HEK293 (cell line): ENCODE measurements around the gene TRIM24.

Experiments
- CTCF ChIA-PET: fragments of 350-600 bp; formaldehyde crosslinking; extraction: SDS; loops from one replicate; lab custom pipeline; 2021; ENCODE audit warnings: antibody characterized with exemption; lab: Yijun Ruan, JAX
- POLR2A ChIA-PET: fragments of 300-600 bp; formaldehyde crosslinking; extraction: SDS; loops from one replicate; lab custom pipeline; 2020; ENCODE audit warnings: antibody characterized with exemption, inconsistent platforms; lab: Yijun Ruan, JAX
- H3K27ac ChIP-seq: fragments of 200-500 bp; sonication (Bioruptor generic); 2 replicates; pipeline ENCODE4 v1.5.1; 2014; ENCODE audit warnings: low read depth, low read length, control low read depth, inconsistent platforms; ENCODE audit errors: extremely low read depth
- H3K36me3 ChIP-seq, 2 experiments: fragments of 200-500 bp in 1 of 2; sonication (Bioruptor generic) in 1 of 2; 1 replicate in 1 of 2; 2 replicates in 1 of 2; pipeline ENCODE4 v1.5.1; 2014 to 2017; ENCODE audit warnings: inconsistent platforms in 2 of 2, low read length in 2 of 2; ENCODE audit not compliant: control insufficient read depth in 2 of 2, insufficient read depth in 1 of 2
- H3K4me1 ChIP-seq: fragments of 200-500 bp; sonication (Bioruptor generic); 2 replicates; pipeline ENCODE4 v1.5.1; 2014; ENCODE audit warnings: mild to moderate bottlenecking, low read length, inconsistent platforms; ENCODE audit not compliant: control insufficient read depth, insufficient read depth
- H3K4me3 ChIP-seq: 2 replicates; pipeline ENCODE4 v1.5.1; 2011; ENCODE audit warnings: low read depth, mild to moderate bottlenecking, control low read depth, low read length, moderate library complexity
- H3K9me3 ChIP-seq: fragments of 200-500 bp; sonication (Bioruptor generic); 2 replicates; pipeline ENCODE4 v1.5.1; 2014; ENCODE audit warnings: low read depth, low read length, inconsistent platforms; ENCODE audit not compliant: control insufficient read depth, insufficient read depth
- FEZF1 ChIP-seq: fragments of 450-650 bp; formaldehyde crosslinking; IDR thresholded peaks from 2 replicates; pipeline ENCODE4 v1.5.1; 2016; ENCODE audit warnings: missing biosample characterization, missing genetic modification characterization
- PRDM1 ChIP-seq: fragments of 450-650 bp; formaldehyde crosslinking; IDR thresholded peaks from 2 replicates; pipeline ENCODE4; 2016; ENCODE audit warnings: missing biosample characterization, missing genetic modification characterization
- PRDM4 ChIP-seq: fragments of 450-650 bp; formaldehyde crosslinking; IDR thresholded peaks from 2 replicates; pipeline ENCODE4 v1.5.1; 2017; ENCODE audit warnings: missing biosample characterization, missing genetic modification characterization
- ZBTB7A ChIP-seq: fragments of 450-650 bp; formaldehyde crosslinking; IDR thresholded peaks from 2 replicates; pipeline ENCODE4 v1.5.1; 2016; ENCODE audit warnings: low read depth, missing biosample characterization, missing genetic modification characterization
- ZBTB8A ChIP-seq: fragments of 450-650 bp; formaldehyde crosslinking; IDR thresholded peaks from 2 replicates; pipeline ENCODE4 v1.5.1; 2016; ENCODE audit warnings: missing biosample characterization, missing genetic modification characterization
- ZFHX2 ChIP-seq: fragments of 450-650 bp; formaldehyde crosslinking; conservative IDR thresholded peaks from 2 replicates; pipeline ENCODE4 v1.5.1; 2016; ENCODE audit warnings: missing biosample characterization, missing genetic modification characterization
- ZNF114 ChIP-seq: fragments of 450-650 bp; formaldehyde crosslinking; IDR thresholded peaks from 2 replicates; pipeline ENCODE4 v1.5.0; 2017; ENCODE audit warnings: missing biosample characterization, missing genetic modification characterization
- ZNF174 ChIP-seq: fragments of 450-650 bp; formaldehyde crosslinking; IDR thresholded peaks from 2 replicates; pipeline ENCODE4 v1.5.0; 2017; ENCODE audit warnings: missing biosample characterization, mild to moderate bottlenecking, missing genetic modification characterization
- ZNF175 ChIP-seq: fragments of 450-650 bp; formaldehyde crosslinking; IDR thresholded peaks from 2 replicates; pipeline ENCODE4 v1.5.1; 2016; ENCODE audit warnings: missing biosample characterization, missing genetic modification characterization
- ZNF184 ChIP-seq: fragments of 450-650 bp; IDR thresholded peaks from 2 replicates; pipeline ENCODE4 v1.5.1; 2018; ENCODE audit warnings: missing biosample characterization, mild to moderate bottlenecking, missing genetic modification characterization
- ZNF302 ChIP-seq: fragments of 450-650 bp; formaldehyde crosslinking; IDR thresholded peaks from 2 replicates; pipeline ENCODE4 v1.5.1; 2016; ENCODE audit warnings: missing biosample characterization, missing genetic modification characterization, low read depth
- ZNF335 ChIP-seq: fragments of 450-650 bp; formaldehyde crosslinking; conservative IDR thresholded peaks from 2 replicates; pipeline ENCODE4 v1.5.1; 2016; ENCODE audit warnings: missing biosample characterization, missing genetic modification characterization
- ZNF366 ChIP-seq: fragments of 450-650 bp; formaldehyde crosslinking; conservative IDR thresholded peaks from 2 replicates; pipeline ENCODE4 v1.5.1; 2016; ENCODE audit warnings: missing biosample characterization, missing genetic modification characterization
- ZNF558 ChIP-seq: fragments of 450-650 bp; formaldehyde crosslinking; IDR thresholded peaks from 2 replicates; pipeline ENCODE4 v1.5.1; 2016; ENCODE audit warnings: missing biosample characterization, missing genetic modification characterization
- ZNF596 ChIP-seq: fragments of 450-650 bp; IDR thresholded peaks from 2 replicates; pipeline ENCODE4 v1.5.0; 2018; ENCODE audit warnings: missing biosample characterization, mild to moderate bottlenecking, missing genetic modification characterization, moderate library complexity
- ZNF76 ChIP-seq: fragments of 450-650 bp; formaldehyde crosslinking; IDR thresholded peaks from 2 replicates; pipeline ENCODE4; 2016; ENCODE audit warnings: low read depth, missing biosample characterization, missing genetic modification characterization, borderline replicate concordance
- ZSCAN30 ChIP-seq: fragments of 450-650 bp; IDR thresholded peaks from 2 replicates; pipeline ENCODE4 v1.5.1; 2018; ENCODE audit warnings: missing biosample characterization, mild to moderate bottlenecking, missing genetic modification characterization, moderate library complexity
- TF ChIP-seq, protein P1 (sequence below): fragments of 450-650 bp; formaldehyde crosslinking; IDR thresholded peaks from 2 replicates; pipeline ENCODE4 v1.5.1; 2016; ENCODE audit warnings: missing biosample characterization, missing genetic modification characterization
- TF ChIP-seq, protein P2 (sequence below): fragments of 450-650 bp; formaldehyde crosslinking; IDR thresholded peaks from 2 replicates; pipeline ENCODE4 v1.5.1; 2017; ENCODE audit warnings: missing biosample characterization, missing genetic modification characterization

The TRIM24 gene

GRCh38 chr7:138538997-138539644 is 79.1 kb downstream of the TRIM24 start:
- TF ChIP-seq, protein P1, sequence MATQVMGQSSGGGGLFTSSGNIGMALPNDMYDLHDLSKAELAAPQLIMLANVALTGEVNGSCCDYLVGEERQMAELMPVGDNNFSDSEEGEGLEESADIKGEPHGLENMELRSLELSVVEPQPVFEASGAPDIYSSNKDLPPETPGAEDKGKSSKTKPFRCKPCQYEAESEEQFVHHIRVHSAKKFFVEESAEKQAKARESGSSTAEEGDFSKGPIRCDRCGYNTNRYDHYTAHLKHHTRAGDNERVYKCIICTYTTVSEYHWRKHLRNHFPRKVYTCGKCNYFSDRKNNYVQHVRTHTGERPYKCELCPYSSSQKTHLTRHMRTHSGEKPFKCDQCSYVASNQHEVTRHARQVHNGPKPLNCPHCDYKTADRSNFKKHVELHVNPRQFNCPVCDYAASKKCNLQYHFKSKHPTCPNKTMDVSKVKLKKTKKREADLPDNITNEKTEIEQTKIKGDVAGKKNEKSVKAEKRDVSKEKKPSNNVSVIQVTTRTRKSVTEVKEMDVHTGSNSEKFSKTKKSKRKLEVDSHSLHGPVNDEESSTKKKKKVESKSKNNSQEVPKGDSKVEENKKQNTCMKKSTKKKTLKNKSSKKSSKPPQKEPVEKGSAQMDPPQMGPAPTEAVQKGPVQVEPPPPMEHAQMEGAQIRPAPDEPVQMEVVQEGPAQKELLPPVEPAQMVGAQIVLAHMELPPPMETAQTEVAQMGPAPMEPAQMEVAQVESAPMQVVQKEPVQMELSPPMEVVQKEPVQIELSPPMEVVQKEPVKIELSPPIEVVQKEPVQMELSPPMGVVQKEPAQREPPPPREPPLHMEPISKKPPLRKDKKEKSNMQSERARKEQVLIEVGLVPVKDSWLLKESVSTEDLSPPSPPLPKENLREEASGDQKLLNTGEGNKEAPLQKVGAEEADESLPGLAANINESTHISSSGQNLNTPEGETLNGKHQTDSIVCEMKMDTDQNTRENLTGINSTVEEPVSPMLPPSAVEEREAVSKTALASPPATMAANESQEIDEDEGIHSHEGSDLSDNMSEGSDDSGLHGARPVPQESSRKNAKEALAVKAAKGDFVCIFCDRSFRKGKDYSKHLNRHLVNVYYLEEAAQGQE (tag by site-specific recombination): no peak
- TF ChIP-seq ZBTB7A (tag by site-specific recombination) (no peak), ZNF184 (no peak), ZNF302 (no peak), ZNF76 (tag by site-specific recombination) (no peak), ZNF174 (tag by site-specific recombination) (no peak), ZFHX2 (tag by site-specific recombination) (no peak), ZNF558 (tag by site-specific recombination) (no peak), ZNF114 (tag by site-specific recombination) (no peak), FEZF1 (no peak), ZBTB8A (no peak), ZNF335 (tag by site-specific recombination) (no peak), PRDM4 (tag by site-specific recombination) (no peak), ZNF596 (tag by site-specific recombination) (no peak), ZSCAN30 (tag by site-specific recombination) (no peak), ZNF175 (tag by site-specific recombination) (no peak)
- TF ChIP-seq, protein P2, sequence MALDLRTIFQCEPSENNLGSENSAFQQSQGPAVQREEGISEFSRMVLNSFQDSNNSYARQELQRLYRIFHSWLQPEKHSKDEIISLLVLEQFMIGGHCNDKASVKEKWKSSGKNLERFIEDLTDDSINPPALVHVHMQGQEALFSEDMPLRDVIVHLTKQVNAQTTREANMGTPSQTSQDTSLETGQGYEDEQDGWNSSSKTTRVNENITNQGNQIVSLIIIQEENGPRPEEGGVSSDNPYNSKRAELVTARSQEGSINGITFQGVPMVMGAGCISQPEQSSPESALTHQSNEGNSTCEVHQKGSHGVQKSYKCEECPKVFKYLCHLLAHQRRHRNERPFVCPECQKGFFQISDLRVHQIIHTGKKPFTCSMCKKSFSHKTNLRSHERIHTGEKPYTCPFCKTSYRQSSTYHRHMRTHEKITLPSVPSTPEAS (tag by site-specific recombination): no peak
- no peak overlapping the region for H3K4me3 ChIP-seq
- peaks cover 0 to 49% of the 10 kb centered on the region in 2 experiments; a peak in 1 of 3 replicates for H3K36me3 ChIP-seq
- POLR2A ChIA-PET: no interaction called here
- CTCF ChIA-PET: no interaction called here
- H3K27ac ChIP-seq: no peak overlapping the region
- H3K9me3 ChIP-seq: no peaks in the 10 kb centered on the region
- no peaks in the 10 kb centered on the region for H3K4me1 ChIP-seq

- CTCF ChIA-PET: no interaction called here
- peaks cover 0 to 77% of the 10 kb centered on the region in 2 experiments; a peak in 1 of 3 replicates for H3K36me3 ChIP-seq
Measured at GRCh38 chr7:138542183-138542582, 82.1 kb downstream of the TRIM24 start.

More at GRCh38 chr7:138542183-138542582, 82.1 kb downstream of the TRIM24 start:
- POLR2A ChIA-PET: interaction anchor here (0.6 kb wide), 1 partner anchor 76 kb away, joined by 9 read pairs; no protein-coding TSS in a partner anchor
- no peak overlapping the region for H3K4me3 ChIP-seq
- no peaks in the 10 kb centered on the region for H3K4me1 ChIP-seq
- H3K27ac ChIP-seq: no peak overlapping the region
- TF ChIP-seq, protein P1 (tag by site-specific recombination): no peak
- TF ChIP-seq PRDM1 (tag by site-specific recombination): peak; percentile 94
- no peak for TF ChIP-seq ZNF366
- TF ChIP-seq, all 188 proteins: peak for 1
- H3K9me3 ChIP-seq: no peaks in the 10 kb centered on the region
